ENCODE data around the gene LAMB1.

The LAMB1 gene

GRCh38 chr7:108016841-108017775 lies 14.1 kb upstream of the LAMB1 start:
- peak in 1 of 2 experiments; percentile 56 for DNase-seq

- no peak for DNase-seq
Measured at GRCh38 chr7:108015740-108016139, 12.8 kb upstream of the LAMB1 start.

- peak in 1 of 2 experiments; percentile 9 for DNase-seq
Measured at GRCh38 chr7:108014747-108015682, 12.1 kb upstream of the LAMB1 start.

- DNase-seq = no peak
Measured at GRCh38 chr7:108014215-108014614, 11.3 kb upstream of the LAMB1 start.

- DNase-seq = no peak
Measured at GRCh38 chr7:108012499-108013430, 9.8 kb upstream of the LAMB1 start.

DNA sequence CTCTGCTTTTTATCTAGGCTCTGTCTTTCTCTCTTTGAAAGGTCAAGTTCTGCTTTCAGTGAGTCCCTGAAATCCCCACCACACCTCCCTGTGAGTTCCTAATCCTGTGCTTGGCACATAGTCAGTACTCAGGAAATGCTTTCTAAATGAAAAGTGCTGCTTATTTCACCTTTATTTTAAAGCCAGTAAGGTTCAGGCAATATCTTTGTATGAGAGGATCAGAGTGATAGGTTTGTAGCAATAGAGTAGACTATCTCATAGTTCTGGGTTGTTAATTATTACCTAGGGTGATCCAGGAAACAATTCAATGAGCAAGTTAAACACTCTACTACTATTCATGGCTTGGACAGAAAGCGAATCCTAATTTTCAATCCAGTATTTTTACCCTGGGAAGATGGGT lies 7.4 kb upstream of the LAMB1 start:
- DNase-seq = no peak

DNA sequence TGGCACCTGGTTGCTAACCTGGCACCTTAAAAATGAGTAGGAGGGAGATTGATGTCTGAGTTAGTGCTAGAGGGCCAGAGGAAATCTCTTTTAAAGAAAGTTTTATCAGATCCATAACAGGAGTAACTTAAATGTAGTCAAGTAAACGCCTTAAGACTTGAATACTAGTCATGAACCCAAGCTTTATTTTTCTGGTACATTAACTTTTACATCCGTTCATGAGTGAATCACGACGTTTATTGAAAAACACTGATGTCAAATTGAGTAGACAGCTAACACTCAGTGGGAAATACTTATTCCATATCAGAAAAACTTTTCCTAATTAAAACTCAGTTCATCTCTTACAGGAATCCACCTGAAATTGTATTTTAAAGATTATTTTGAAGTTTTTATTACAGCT lies 6.9 kb upstream of the LAMB1 start:
- DNase-seq = no peak

DNA sequence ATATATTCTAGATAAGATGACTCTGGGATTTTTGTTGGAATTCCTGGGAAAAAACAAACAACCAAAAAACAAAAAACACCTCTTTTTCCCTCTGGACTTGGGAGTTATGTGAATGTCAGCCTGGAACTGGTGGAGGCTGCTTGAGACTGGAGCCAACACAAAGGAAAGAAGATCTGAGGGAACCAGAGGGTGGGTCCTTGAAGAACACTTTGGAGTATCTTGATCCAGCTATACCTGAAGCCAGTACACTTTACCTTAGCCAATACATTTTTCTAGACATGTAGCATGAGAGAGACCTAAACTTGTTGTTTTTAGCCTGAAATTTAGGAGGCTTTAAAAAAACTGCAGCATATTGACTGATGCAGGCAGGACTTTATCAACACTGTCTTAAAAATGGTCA lies 5.9 kb upstream of the LAMB1 start:
- DNase-seq = no peak

- DNase-seq = no peak
Measured at GRCh38 chr7:108008240-108008639, 5.3 kb upstream of the LAMB1 start.

DNA sequence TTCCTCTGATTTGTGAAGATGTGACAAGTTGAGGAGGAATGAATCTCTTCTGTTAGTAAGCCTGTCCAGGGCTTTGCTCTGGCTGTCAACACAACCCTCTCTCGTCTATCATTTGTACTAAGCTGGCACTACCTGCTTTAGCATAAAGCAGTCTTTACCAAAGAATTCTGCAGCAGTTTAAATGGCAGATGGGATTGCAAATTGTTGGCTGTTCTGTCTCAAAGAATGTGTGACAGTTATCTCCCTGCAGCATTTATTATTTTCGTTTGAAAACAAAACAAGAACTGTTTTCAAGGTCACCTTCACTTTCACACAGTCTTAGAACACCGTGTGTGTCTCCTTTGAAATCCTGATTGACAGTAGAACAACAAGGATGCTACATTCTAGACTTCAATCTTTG lies 4.8 kb upstream of the LAMB1 start:
- DNase-seq = no peak

DNA sequence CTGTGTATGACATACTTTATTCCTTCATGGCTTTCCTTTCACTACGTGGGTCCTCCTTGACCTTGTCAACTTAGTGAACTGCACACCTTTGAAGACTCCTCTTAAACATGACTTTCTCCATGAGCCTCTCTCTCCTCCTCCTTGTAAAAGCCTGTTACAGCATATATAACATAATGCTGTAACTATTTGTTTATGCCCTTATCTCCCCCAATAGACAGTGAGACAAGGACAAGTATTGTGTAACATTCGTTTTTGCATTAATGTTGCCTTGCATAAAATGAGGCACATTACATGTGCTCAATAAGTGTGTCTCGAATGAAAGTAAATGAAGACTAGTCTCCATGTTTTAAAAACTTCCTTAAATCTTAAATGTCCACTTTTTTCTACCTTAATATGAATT lies 4.3 kb upstream of the LAMB1 start:
- DNase-seq = no peak

DNA sequence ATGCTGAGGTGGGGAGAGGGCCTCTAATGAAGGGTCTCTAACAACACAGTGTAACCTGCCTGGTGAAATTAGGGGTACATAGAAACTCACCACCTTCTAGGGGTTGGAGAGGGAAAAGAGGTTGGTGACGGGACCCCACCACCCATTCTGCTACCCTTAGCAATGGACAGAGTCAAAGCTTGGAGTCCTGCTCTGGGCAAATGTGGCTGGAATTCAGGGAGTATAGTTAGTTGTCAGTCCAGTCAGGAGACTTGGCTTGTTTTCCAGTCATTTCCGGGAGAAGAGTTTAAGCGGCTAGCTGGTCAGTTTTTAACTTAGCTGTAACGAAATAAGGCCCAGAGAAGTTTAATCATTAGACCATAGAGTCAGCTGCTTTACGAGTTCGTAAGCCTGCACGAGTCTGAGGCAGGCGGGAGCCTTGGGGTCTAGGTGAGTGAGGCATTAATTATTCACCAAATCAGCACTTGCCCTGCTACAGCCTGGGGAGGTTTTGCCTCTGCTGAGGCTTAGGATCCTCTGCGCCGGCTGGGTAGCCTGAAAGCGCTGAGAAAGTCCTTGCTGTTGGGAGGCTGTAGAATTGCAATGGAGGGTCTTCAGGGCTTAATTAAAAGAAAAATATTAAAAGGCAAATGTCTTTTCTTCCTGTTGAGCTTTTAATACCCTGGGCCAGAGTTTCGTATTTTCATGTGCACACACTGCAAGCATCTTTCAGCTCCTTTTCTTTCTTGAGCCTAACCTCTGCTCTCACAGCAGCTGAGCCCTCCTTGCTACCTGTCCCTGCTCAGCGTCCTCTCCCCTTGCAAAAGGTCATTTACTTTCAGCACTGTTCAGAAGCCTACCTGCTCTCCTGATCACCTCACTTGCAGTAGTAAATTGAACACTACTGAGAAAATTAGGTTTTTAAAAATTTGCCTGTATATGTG lies 1.5 kb upstream of the LAMB1 start:
- DNase-seq = no peak

DNA sequence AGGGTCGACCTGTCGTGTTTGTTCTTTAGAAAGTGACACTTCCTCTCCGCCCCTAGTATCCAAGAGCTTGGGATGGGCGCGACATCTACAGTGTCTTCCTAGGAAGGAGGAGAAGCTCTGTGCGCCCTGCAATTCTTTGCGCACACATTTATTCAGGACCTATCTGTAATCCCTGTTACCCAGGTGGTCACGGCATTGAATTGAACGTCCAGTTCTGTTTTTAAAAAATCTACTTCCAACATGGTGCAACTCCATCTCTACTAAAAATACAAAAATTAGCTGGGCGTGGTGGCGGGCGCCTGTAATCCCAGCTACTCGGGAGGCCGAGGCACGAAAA lies 606 bp upstream of the LAMB1 start:
- DNase-seq = no peak

- DNase-seq = peak in 1 of 2 experiments; percentile 22
Measured at GRCh38 chr7:108001764-108002725, 916 bp downstream of the LAMB1 start.

GRCh38 chr7:108000875-108001763 lies 1.8 kb downstream of the LAMB1 start:
- no peak for DNase-seq

DNA sequence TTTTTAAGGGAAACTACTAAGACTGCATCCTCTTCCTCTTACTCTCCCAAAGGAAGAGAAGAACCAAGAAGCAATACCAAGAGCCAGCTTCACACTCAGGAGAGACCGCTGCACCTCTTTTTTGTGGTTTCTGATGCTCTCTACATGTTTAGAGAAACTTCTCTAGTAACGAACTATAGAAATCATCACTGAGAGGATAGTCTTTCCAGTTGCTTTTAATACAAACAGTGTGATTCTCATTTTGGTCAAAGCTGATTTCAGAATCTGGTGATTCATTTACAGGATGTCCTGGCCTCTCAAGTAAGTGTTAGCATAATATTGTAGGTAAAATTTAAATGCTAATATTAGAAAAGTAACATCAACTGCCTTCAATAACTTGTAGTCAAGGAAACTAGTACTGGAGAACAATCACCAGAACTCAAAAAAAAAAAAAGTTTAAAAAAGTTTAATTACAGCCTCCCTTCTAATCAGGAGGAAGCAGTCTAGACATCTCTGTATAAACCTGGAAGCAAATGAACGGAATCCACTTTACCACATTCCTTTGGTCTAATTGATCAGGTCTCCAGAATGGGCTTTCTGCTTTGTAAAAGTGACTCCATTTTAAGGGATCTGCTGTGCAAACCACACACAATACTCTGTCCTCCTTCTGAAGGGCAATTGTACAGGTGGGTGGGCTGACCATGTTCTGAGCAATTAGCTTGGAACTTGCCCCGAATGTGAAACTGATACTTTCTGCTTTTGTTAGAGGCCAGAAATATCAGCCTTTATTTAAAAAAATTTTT lies 3.0 kb downstream of the LAMB1 start:
- DNase-seq = peak in 1 of 2 experiments; percentile 39

GRCh38 chr7:107998660-107999480 lies 4.1 kb downstream of the LAMB1 start:
- DNase-seq = no peak

Measured in SW 1271 (cell line).